SK-N-SH (cell line): ENCODE measurements around the gene ALDH1L1.

Source experiments
- CTCF ChIP-seq: fragments of 200-600 bp; sonication (generic); IDR thresholded peaks from 2 replicates; pipeline ENCODE4 v1.6.1; 2017; ENCODE audit warnings: antibody characterized with exemption, mild to moderate bottlenecking, moderate library complexity
- EZH2phosphoT487 ChIP-seq: fragments of 200-600 bp; sonication (generic); IDR thresholded peaks from 2 replicates; pipeline ENCODE4 v1.6.1; 2017; ENCODE audit warnings: low read depth, mixed run types, mild to moderate bottlenecking, antibody characterized with exemption, moderate library complexity, borderline replicate concordance
- FOSL2 ChIP-seq: IDR thresholded peaks from 2 replicates; pipeline ENCODE4 v1.4.0; 2012; ENCODE audit warnings: low read depth, mild to moderate bottlenecking, moderate library complexity, borderline replicate concordance
- FOXJ3 ChIP-seq: sonication (generic); formaldehyde crosslinking; IDR thresholded peaks from 2 replicates; pipeline ENCODE4 v1.5.1; 2020; ENCODE audit warnings: mild to moderate bottlenecking, missing genetic modification reagents
- JUND ChIP-seq: IDR thresholded peaks from 2 replicates; pipeline ENCODE4 v1.4.0; 2012
- MEF2A ChIP-seq: IDR thresholded peaks from 2 replicates; pipeline ENCODE4 v1.4.0; 2012; ENCODE audit warnings: low read depth, borderline replicate concordance
- NRF1 ChIP-seq: IDR thresholded peaks from 2 replicates; pipeline ENCODE4 v1.6.1; 2012; ENCODE audit warnings: low read depth, mild to moderate bottlenecking, low read length
- POLR2AphosphoS5 ChIP-seq: IDR thresholded peaks from 2 replicates; pipeline ENCODE4 v1.6.1; 2012; ENCODE audit warnings: low read depth, low read length
- RCOR1 ChIP-seq: fragments of 150-350 bp; IDR thresholded peaks from 2 replicates; pipeline ENCODE4 v1.6.1; 2017; ENCODE audit warnings: antibody characterized with exemption, low read length
- RFX5 ChIP-seq: IDR thresholded peaks from 2 replicates; pipeline ENCODE4 v1.6.1; 2012; ENCODE audit warnings: mild to moderate bottlenecking, improper control_type of control experiment, low read length
- SMC3 ChIP-seq: IDR thresholded peaks from 2 replicates; pipeline ENCODE4 v1.6.1; 2012; ENCODE audit warnings: low read depth, low read length, improper control_type of control experiment
- TAF1 ChIP-seq: IDR thresholded peaks from 2 replicates; pipeline ENCODE4 v1.6.1; 2012; ENCODE audit warnings: low read depth, mild to moderate bottlenecking, low read length, moderate library complexity, borderline replicate concordance
- TCF12 ChIP-seq: IDR thresholded peaks from 2 replicates; pipeline ENCODE4 v1.4.0; 2012
- USF2 ChIP-seq: fragments of 150-350 bp; IDR thresholded peaks from 2 replicates; pipeline ENCODE4 v1.6.1; 2017; ENCODE audit warnings: antibody characterized with exemption, low read length, low read depth, borderline replicate concordance

GRCh38 chr3:126152901-126153694 is 27.3 kb downstream of the ALDH1L1 start:
- TF ChIP-seq USF2 = no peak
- TF ChIP-seq RCOR1 = no peak
- no peak for TF ChIP-seq CTCF
- no peak for TF ChIP-seq EZH2phosphoT487
- TF ChIP-seq FOXJ3 = no peak
- no peak for TF ChIP-seq FOSL2
- TF ChIP-seq RFX5 = no peak
- no peak for TF ChIP-seq MEF2A
- TF ChIP-seq NRF1 = no peak
- no peak for TF ChIP-seq TAF1
- TF ChIP-seq JUND = no peak
- no peak for TF ChIP-seq POLR2AphosphoS5
- TF ChIP-seq TCF12 = no peak
- TF ChIP-seq SMC3 = no peak
